HCT116 (cell line): Measurements from ENCODE around the gene SLC38A8. TPM values are rescaled to one million over a fixed set of nuclear protein-coding genes. Genes with fewer than 3 reads are reported as not detected.

Experiments used
- ATAC-seq: fragments of 200-7000 bp; cut with Tn5 transposase; 2 replicates; pipeline ENCODE4 v1.9.1; 2020; ENCODE audit warnings: mild to moderate bottlenecking, moderate library complexity
- BruUV-seq: library from RNA; stranded (reverse); fragments of 400-500 nt; replicated peaks from 2 replicates; lab custom pipeline; 2021; lab: Mats Ljungman, UMichigan
- CTCF ChIA-PET: fragments of 300-600 bp; sonication (Branson Sonifier 250); formaldehyde crosslinking; loops from one replicate; lab custom pipeline; 2021; ENCODE audit warnings: antibody characterized with exemption; lab: Charles Lee
- POLR2A ChIA-PET: fragments of 300-600, 350-600 bp; sonication (Branson Sonifier 250); formaldehyde crosslinking; loops from one replicate; lab custom pipeline; 2021; ENCODE audit warnings: antibody characterized with exemption; lab: Charles Lee
- RAD21 ChIA-PET, 2 experiments: fragments of 300-600 bp; sonication (Branson Sonifier 250); formaldehyde crosslinking; loops; one replicate each; lab custom pipeline; 2023; ENCODE audit warnings: low total read pairs in 2 of 2; ENCODE audit not compliant: uncharacterized antibody in 2 of 2, unreplicated experiment in 2 of 2, low non-redundant PET in 1 of 2; lab: Charles Lee
- DNase-seq: peaks from one replicate; pipeline ENCODE4 v3.0.0-alpha.2; 2010; ENCODE audit warnings: low read depth, low spot score
- H2AFZ ChIP-seq: fragments of 200-600 bp; shearing (Covaris generic), sonication (generic); 2 replicates; pipeline ENCODE4 v1.6.1; 2017; ENCODE audit warnings: low read depth, mixed run types, mixed read lengths, antibody characterized with exemption, low read length; ENCODE audit not compliant: poor library complexity, severe bottlenecking
- H3K27ac ChIP-seq: 2 replicates; pipeline ENCODE4 v1.5.1; 2012; ENCODE audit warnings: low read depth, low read length
- H3K27me3 ChIP-seq: fragments of 200-600 bp; sonication (generic); 2 replicates; pipeline ENCODE4 v1.6.1; 2016; ENCODE audit warnings: mixed run types, low read length, mixed read lengths; ENCODE audit not compliant: insufficient read depth
- H3K36me3 ChIP-seq, 2 experiments: fragments of 200-500 bp in 1 of 2; fragments of 200-600 bp in 1 of 2; sonication (Bioruptor generic) in 1 of 2; sonication (generic) in 1 of 2; 2 replicates each; pipeline versions ENCODE4 v1.5.1 to v1.6.1; 2014 to 2016; ENCODE audit warnings: low read length in 2 of 2, inconsistent platforms in 1 of 2, mixed read lengths in 1 of 2, mixed run types in 1 of 2; ENCODE audit not compliant: insufficient read depth in 2 of 2, control insufficient read depth in 1 of 2
- H3K4me1 ChIP-seq, 2 experiments: fragments of 200-600 bp in 1 of 2; sonication (generic) in 1 of 2; 2 replicates each; pipeline versions ENCODE4 v1.5.1 to v1.6.1; 2012 to 2017; ENCODE audit warnings: low read length in 2 of 2, inconsistent platforms in 1 of 2, mild to moderate bottlenecking in 1 of 2, mixed read lengths in 1 of 2, mixed run types in 1 of 2, moderate library complexity in 1 of 2; ENCODE audit not compliant: insufficient read depth in 2 of 2, control insufficient read depth in 1 of 2
- H3K4me2 ChIP-seq: fragments of 200-600 bp; sonication (generic); 2 replicates; pipeline ENCODE4 v1.6.1; 2017; ENCODE audit warnings: mixed run types, low read length, mixed read lengths
- H3K4me3 ChIP-seq, 2 experiments: fragments of 200-600 bp in 1 of 2; sonication (generic) in 1 of 2; replicated peaks in 1 of 2; 2 replicates each; pipeline ENCODE4 v1.5.1; 2011 to 2016; ENCODE audit warnings: low read length in 2 of 2, control low read depth in 1 of 2, low read depth in 1 of 2, mild to moderate bottlenecking in 1 of 2, mixed read lengths in 1 of 2, mixed run types in 1 of 2
- H3K79me2 ChIP-seq: fragments of 200-600 bp; sonication (generic); 2 replicates; pipeline ENCODE4 v1.6.1; 2017; ENCODE audit warnings: mild to moderate bottlenecking, mixed run types, low read length, moderate library complexity, mixed read lengths; ENCODE audit not compliant: insufficient read depth
- H3K9ac ChIP-seq: fragments of 200-600 bp; sonication (generic); 2 replicates; pipeline ENCODE4 v1.6.1; 2016; ENCODE audit warnings: low read length, mixed read lengths
- H3K9me2 ChIP-seq: fragments of 200-600 bp; sonication (generic), shearing (Covaris generic); 2 replicates; pipeline ENCODE4 v1.6.1; 2017; ENCODE audit warnings: mixed run types, mild to moderate bottlenecking, moderate library complexity; ENCODE audit not compliant: insufficient read depth
- H3K9me3 ChIP-seq, 2 experiments: fragments of 200-500 bp in 1 of 2; fragments of 200-600 bp in 1 of 2; sonication (Bioruptor generic) in 1 of 2; sonication (generic) in 1 of 2; 2 replicates each; pipeline ENCODE4 v1.6.1; 2014 to 2017; ENCODE audit warnings: low read length in 2 of 2, mixed read lengths in 2 of 2, inconsistent platforms in 1 of 2, low read depth in 1 of 2, mild to moderate bottlenecking in 1 of 2, mixed run types in 1 of 2, moderate library complexity in 1 of 2; ENCODE audit not compliant: control insufficient read depth in 1 of 2, insufficient read depth in 1 of 2
- H4K20me1 ChIP-seq: fragments of 200-600 bp; sonication (generic), shearing (Covaris generic); 2 replicates; pipeline ENCODE4 v1.6.1; 2017; ENCODE audit warnings: mixed run types, mild to moderate bottlenecking, moderate library complexity; ENCODE audit not compliant: insufficient read depth
- CBX3 ChIP-seq: IDR thresholded peaks from 2 replicates; pipeline ENCODE4 v1.6.1; 2012; ENCODE audit warnings: low read depth
- EGR1 ChIP-seq: IDR thresholded peaks from 2 replicates; pipeline ENCODE4 v1.6.1; 2012; ENCODE audit warnings: low read depth
- ELF1 ChIP-seq: IDR thresholded peaks from 2 replicates; pipeline ENCODE4 v1.6.1; 2012; ENCODE audit warnings: low read depth, borderline replicate concordance
- EZH2 ChIP-seq: fragments of 200-600 bp; sonication (generic); IDR thresholded peaks from 2 replicates; pipeline ENCODE4 v1.6.1; 2017; ENCODE audit warnings: antibody characterized with exemption, mixed run types
- EZH2phosphoT487 ChIP-seq: fragments of 200-600 bp; IDR thresholded peaks from 2 replicates; pipeline ENCODE4 v1.6.1; 2018; ENCODE audit warnings: antibody characterized with exemption, borderline replicate concordance
- FOSL1 ChIP-seq: IDR thresholded peaks from 2 replicates; pipeline ENCODE4 v1.6.1; 2012; ENCODE audit warnings: low read depth
- POLR2A ChIP-seq: IDR thresholded peaks from 2 replicates; pipeline ENCODE4 v1.7.0; 2011; ENCODE audit warnings: borderline replicate concordance; ENCODE audit not compliant: insufficient read depth, insufficient read length; ENCODE audit errors: extremely low read depth
- RAD21 ChIP-seq: IDR thresholded peaks from 2 replicates; pipeline ENCODE4 v1.6.1; 2012; ENCODE audit warnings: low read depth, mild to moderate bottlenecking
- SP1 ChIP-seq: IDR thresholded peaks from 2 replicates; pipeline ENCODE4 v1.6.1; 2012; ENCODE audit warnings: low read depth
- SRF ChIP-seq: IDR thresholded peaks from 2 replicates; pipeline ENCODE4 v1.6.1; 2012; ENCODE audit warnings: low read depth
- YY1 ChIP-seq: IDR thresholded peaks from 2 replicates; pipeline ENCODE4 v1.6.1; 2011; ENCODE audit warnings: low read length, low read depth, moderate library complexity, mild to moderate bottlenecking; ENCODE audit not compliant: insufficient replicate concordance; ENCODE audit errors: extremely low read depth
- ZBTB33 ChIP-seq: IDR thresholded peaks from 2 replicates; pipeline ENCODE4 v1.6.1; 2011; ENCODE audit warnings: mild to moderate bottlenecking, low read length, moderate library complexity; ENCODE audit not compliant: insufficient replicate concordance; ENCODE audit errors: extremely low read depth
- ZFX ChIP-seq: fragments of 450-650 bp; IDR thresholded peaks from 2 replicates; pipeline ENCODE4 v1.6.1; 2017
- ZNF274 ChIP-seq: fragments of 200-500 bp; sonication (Bioruptor generic); IDR thresholded peaks from 2 replicates; pipeline ENCODE4 v1.6.1; 2014; ENCODE audit warnings: mild to moderate bottlenecking, low read depth, low read length, inconsistent platforms
- intact Hi-C: fragments of 100-400 bp; cut with micrococcal nuclease; formaldehyde crosslinking; loops from 2 replicates; pipeline ENCODE4 v1.10.0; 2022
- total RNA-seq: library from RNA; stranded (reverse); gene quantifications from one replicate; pipeline ENCODE4 v1.2.1, GENCODE V29; 2021; ENCODE audit not compliant: unreplicated experiment
- TF ChIP-seq, protein P1 (sequence below): IDR thresholded peaks from 2 replicates; pipeline ENCODE4 v1.6.1; 2012; ENCODE audit warnings: low read depth

Gene SLC38A8
- total RNA-seq, 1 experiment from 2014 or later = not detected

- no peak overlapping the region for H3K9ac ChIP-seq
- BruUV-seq = no TSS peak
- no peak for TF ChIP-seq EZH2
- no peak for TF ChIP-seq CBX3
- no peak for TF ChIP-seq ZBTB33
- TF ChIP-seq, protein P1, sequence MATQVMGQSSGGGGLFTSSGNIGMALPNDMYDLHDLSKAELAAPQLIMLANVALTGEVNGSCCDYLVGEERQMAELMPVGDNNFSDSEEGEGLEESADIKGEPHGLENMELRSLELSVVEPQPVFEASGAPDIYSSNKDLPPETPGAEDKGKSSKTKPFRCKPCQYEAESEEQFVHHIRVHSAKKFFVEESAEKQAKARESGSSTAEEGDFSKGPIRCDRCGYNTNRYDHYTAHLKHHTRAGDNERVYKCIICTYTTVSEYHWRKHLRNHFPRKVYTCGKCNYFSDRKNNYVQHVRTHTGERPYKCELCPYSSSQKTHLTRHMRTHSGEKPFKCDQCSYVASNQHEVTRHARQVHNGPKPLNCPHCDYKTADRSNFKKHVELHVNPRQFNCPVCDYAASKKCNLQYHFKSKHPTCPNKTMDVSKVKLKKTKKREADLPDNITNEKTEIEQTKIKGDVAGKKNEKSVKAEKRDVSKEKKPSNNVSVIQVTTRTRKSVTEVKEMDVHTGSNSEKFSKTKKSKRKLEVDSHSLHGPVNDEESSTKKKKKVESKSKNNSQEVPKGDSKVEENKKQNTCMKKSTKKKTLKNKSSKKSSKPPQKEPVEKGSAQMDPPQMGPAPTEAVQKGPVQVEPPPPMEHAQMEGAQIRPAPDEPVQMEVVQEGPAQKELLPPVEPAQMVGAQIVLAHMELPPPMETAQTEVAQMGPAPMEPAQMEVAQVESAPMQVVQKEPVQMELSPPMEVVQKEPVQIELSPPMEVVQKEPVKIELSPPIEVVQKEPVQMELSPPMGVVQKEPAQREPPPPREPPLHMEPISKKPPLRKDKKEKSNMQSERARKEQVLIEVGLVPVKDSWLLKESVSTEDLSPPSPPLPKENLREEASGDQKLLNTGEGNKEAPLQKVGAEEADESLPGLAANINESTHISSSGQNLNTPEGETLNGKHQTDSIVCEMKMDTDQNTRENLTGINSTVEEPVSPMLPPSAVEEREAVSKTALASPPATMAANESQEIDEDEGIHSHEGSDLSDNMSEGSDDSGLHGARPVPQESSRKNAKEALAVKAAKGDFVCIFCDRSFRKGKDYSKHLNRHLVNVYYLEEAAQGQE = no peak
- TF ChIP-seq ZNF274 = no peak
- no peak for TF ChIP-seq YY1
- TF ChIP-seq ELF1 = no peak
- no peak for TF ChIP-seq SP1
- TF ChIP-seq FOSL1 = no peak
- TF ChIP-seq POLR2A = no peak
- TF ChIP-seq EGR1 = no peak
- no peak for TF ChIP-seq SRF
- TF ChIP-seq EZH2phosphoT487 = no peak
- no peak for TF ChIP-seq ZFX
- no peak for TF ChIP-seq RAD21
- POLR2A ChIA-PET = no interaction called here
- no peak overlapping the region for H3K27ac ChIP-seq
- no peak overlapping the region for H3K4me2 ChIP-seq
- ATAC-seq (no peak), DNase-seq (no peak)
- H3K4me1 ChIP-seq = peaks cover 0 to 3% of the 10 kb centered on the region in 2 experiments; a peak in 1 of 4 replicates
- no peaks in the 10 kb centered on the region for H3K27me3 ChIP-seq
- no peak overlapping the region for H3K4me3 ChIP-seq
- H3K9me3 ChIP-seq = no peaks in the 10 kb centered on the region
- H3K79me2 ChIP-seq = no peaks in the 10 kb centered on the region
- intact Hi-C loops = no loop called here
- H2AFZ ChIP-seq = no peak overlapping the region
- RAD21 ChIA-PET = no interaction called here
- no peaks in the 10 kb centered on the region for H3K9me2 ChIP-seq
- peaks cover 53 to 55% of the 10 kb centered on the region in 2 experiments; a peak in 3 of 4 replicates for H3K36me3 ChIP-seq
- CTCF ChIA-PET = interaction anchor here (6.2 kb wide), 1 partner anchor 18 kb away, joined by 33 read pairs; no protein-coding TSS in a partner anchor
- H4K20me1 ChIP-seq = no peaks in the 10 kb centered on the region
These were observed 25.0 kb upstream of the SLC38A8 start for GRCh38 chr16:84067640-84068039.
